AG09309 (cell line): ENCODE results near the gene APOBEC3H.

Experiments used
- DNase-seq: peaks from one replicate; pipeline ENCODE4 v3.0.0-alpha.2; 2010; ENCODE audit warnings: low read depth
- H3K4me3 ChIP-seq: 2 replicates; pipeline ENCODE4 v1.5.1; 2011; ENCODE audit warnings: mild to moderate bottlenecking, low read depth, low read length, moderate library complexity; ENCODE audit not compliant: control insufficient read depth
- TF ChIP-seq, protein P1 (sequence below): IDR thresholded peaks from 2 replicates; pipeline ENCODE4 v1.5.1; 2011; ENCODE audit warnings: mild to moderate bottlenecking, low read depth, low read length, inconsistent platforms; ENCODE audit not compliant: insufficient read depth, control insufficient read depth; ENCODE audit errors: missing control alignments

APOBEC3H gene

DNA sequence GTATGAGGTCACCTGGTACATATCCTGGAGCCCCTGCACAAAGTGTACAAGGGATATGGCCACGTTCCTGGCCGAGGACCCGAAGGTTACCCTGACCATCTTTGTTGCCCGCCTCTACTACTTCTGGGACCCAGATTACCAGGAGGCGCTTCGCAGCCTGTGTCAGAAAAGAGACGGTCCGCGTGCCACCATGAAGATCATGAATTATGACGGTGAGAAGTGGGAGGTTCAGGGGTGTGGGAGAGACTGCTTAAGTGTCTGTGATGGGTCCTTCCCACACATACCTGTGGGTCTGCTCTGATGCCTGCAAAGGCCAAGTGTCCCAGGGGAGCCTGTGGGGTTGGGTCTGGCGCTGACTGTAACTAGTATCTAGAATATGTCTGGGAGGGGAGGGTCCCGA lies 16.0 kb upstream of the APOBEC3H start:
- TF ChIP-seq, protein P1, sequence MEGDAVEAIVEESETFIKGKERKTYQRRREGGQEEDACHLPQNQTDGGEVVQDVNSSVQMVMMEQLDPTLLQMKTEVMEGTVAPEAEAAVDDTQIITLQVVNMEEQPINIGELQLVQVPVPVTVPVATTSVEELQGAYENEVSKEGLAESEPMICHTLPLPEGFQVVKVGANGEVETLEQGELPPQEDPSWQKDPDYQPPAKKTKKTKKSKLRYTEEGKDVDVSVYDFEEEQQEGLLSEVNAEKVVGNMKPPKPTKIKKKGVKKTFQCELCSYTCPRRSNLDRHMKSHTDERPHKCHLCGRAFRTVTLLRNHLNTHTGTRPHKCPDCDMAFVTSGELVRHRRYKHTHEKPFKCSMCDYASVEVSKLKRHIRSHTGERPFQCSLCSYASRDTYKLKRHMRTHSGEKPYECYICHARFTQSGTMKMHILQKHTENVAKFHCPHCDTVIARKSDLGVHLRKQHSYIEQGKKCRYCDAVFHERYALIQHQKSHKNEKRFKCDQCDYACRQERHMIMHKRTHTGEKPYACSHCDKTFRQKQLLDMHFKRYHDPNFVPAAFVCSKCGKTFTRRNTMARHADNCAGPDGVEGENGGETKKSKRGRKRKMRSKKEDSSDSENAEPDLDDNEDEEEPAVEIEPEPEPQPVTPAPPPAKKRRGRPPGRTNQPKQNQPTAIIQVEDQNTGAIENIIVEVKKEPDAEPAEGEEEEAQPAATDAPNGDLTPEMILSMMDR = no peak
- H3K4me3 ChIP-seq = no peak overlapping the region
- DNase-seq = no peak

DNA sequence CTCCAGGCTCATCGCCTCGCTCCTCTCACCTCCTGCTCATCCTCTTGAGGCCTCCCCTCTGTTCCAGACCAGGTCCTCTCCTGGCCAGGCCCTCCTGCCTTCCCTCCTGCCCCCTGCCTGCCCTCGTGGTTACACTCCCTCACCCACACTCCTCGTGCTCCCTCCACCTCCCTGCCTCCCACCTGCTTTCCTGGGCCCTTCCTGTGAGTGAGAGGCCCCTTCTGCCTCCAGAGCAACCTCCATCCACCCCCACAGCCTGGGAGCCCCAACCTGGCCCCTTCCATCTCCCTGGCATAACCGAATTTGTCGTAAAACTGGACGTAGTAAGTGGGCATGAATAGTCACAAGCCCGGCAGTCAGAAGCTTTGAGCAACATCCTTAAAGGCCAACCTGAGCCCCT lies 15.4 kb upstream of the APOBEC3H start:
- no peak for DNase-seq

DNA sequence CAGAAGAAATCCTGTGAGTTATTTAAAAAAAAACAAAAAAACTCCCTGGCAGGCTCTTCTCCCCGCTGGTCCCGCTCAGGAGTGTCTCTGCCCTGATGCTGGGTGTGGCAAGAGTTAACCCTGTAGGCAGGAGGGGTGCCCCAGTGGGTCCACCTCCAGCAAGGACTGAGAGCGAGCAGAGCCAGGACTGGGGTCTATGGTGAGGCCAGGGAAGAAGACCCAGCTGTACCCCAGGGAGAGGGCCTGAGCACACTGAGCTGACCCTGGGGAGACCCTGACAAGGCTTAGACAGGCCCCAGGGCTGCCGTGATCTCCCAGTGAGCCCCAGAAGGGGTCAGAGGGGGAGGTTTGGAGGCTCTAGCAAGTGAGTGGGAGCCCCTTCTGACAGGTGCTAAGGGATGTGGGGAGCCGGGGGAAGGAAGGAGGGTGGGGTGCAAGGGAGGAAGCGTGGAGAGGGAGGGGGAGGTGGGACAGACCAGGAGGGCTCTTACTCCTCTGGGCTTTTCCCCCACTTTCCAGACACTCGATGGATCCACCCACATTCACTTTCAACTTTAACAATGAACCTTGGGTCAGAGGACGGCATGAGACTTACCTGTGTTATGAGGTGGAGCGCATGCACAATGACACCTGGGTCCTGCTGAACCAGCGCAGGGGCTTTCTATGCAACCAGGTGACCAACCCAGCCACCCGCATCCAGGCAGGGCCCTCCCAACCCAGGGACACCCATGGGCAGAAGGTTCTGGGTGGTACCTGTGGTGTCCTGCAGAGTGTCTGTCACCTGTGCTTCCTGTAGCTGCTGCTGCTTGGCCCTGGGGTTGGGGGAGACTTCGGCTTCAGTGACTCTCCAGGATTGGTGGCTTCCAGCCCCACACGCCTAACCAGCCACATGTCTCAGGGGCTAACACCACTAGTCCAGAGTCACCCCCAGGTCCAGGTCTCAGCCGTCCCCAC lies 13.6 kb upstream of the APOBEC3H start:
- DNase-seq = no peak
- no peak overlapping the region for H3K4me3 ChIP-seq
- TF ChIP-seq, protein P1 = no peak

More for the DNA sequence above, 15.4 kb upstream of the APOBEC3H start:
- no peak overlapping the region for H3K4me3 ChIP-seq
- TF ChIP-seq, protein P1 = no peak

DNA sequence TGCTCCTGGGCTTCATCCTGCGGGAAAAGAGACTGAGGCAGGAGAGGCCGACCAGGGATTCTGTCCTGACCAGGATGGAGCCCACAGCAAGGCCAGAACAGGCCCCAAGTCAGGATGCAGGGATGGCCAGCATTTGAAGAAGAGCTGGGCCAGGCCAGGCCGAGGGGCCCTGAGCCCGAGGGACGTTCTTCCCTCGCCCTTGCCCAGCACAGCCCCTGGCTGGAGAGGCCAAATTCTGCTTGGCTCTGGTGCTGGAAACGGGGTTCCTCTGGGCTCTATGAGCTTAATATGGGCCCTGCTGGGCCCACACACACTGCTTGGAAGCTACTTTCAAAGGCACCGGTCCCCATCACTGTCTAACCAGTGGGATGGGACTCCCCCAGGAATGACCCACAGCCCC lies 12.4 kb upstream of the APOBEC3H start:
- H3K4me3 ChIP-seq = no peak overlapping the region
- no peak for DNase-seq
- TF ChIP-seq, protein P1 = no peak

DNA sequence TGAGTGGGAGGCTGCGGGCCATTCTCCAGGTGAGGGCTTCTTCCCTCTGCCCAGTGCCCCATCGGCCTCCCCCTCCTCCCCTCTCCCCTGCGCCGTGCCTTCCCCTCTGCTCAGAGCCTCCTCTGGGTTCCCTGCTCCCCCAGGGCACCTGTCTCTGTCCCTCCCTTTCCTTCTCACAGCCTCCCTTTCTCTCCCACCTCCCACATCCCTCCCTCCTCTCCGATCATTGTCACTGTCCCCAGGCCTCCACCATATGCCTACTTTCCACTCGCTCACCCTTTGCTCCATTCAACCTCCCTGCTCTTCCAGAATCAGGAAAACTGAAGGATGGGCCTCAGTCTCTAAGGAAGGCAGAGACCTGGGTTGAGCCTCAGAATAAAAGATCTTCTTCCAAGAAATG lies 9.9 kb upstream of the APOBEC3H start:
- no peak overlapping the region for H3K4me3 ChIP-seq
- TF ChIP-seq, protein P1 = no peak
- DNase-seq = no peak

DNA sequence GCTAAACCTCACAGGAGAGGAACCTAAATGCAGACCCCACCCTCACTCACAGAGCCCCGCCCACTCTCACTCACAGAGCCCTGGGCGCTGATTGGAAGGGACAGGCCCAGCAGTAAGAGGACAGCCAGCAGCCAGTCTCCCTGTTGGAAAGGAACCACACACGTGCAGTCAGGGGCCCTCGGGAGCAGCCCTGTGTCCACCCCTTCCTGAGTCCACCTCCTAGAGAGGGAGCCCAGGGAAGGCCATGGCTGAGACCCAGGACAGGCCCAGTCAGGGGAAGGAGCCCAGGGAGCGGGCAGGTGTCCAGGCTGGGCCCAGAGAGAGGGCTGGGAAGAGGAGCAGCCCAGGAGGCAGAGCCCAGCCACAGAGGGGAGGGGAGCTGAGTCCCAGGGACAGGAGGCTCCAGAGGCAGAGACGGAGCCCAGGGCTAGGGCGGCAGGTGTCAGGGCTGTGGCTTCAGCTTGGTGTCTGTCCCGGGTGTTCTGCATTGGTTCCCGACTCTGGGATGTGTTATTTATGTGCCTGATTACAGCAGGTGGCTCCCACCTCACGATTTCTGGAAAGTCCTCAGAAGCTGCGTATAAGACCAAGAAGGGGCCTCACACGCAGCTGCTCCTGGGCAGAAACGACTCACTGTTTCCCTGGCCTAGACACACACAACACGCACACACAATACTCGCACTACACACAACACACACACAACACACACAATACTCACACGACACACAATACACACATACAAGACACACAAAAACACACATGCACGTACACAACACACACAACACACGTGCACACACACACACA lies 9.0 kb upstream of the APOBEC3H start:
- DNase-seq = no peak
- TF ChIP-seq, protein P1 = no peak
- no peak overlapping the region for H3K4me3 ChIP-seq
